ENCODE results near the gene PTTG1IP.

DNA sequence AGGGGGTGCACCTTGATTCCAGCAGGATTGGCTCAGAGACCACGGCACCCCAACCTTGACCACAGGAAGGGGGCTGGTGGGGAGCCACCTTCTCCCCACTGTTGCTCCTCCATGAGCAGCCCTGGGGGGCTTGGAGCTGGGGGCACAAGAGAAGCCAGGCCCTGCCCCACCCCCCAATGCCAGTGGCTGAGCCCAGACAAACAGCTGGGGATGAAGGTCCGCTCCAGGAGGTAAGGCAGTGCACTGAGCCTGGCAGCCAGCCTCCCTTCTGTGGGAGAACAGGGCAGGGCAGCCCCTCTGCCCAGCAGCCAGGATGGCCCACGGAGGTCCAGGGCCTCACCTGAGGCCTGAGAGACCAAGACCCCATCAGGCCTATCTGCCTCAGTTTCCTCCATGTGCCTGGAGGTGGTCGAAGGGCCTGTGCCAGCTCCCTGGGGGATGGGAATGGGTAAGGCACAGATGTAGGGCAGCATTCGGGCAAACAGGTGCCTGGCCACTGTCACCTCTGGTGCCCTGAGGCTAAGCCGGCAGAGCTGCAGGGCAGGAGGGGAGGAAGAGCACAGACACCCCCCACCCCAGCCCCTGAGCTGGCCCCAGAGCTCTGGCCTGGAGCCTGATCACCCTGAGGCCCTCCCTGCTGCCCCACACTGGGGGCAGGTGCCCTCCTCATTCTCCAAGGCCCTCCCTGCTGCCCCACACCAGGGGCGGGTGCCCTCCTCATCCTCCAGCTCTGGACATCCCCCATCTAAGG lies 40.1 kb upstream of the PTTG1IP start:
- TF ChIP-seq POLR2A (IDR thresholded peaks at IDR 0.05) = no peak
- TF ChIP-seq, protein P1, sequence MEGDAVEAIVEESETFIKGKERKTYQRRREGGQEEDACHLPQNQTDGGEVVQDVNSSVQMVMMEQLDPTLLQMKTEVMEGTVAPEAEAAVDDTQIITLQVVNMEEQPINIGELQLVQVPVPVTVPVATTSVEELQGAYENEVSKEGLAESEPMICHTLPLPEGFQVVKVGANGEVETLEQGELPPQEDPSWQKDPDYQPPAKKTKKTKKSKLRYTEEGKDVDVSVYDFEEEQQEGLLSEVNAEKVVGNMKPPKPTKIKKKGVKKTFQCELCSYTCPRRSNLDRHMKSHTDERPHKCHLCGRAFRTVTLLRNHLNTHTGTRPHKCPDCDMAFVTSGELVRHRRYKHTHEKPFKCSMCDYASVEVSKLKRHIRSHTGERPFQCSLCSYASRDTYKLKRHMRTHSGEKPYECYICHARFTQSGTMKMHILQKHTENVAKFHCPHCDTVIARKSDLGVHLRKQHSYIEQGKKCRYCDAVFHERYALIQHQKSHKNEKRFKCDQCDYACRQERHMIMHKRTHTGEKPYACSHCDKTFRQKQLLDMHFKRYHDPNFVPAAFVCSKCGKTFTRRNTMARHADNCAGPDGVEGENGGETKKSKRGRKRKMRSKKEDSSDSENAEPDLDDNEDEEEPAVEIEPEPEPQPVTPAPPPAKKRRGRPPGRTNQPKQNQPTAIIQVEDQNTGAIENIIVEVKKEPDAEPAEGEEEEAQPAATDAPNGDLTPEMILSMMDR (IDR thresholded peaks at IDR 0.05) = no peak

Measured in tibial nerve (tissue), 3 donors.